ENCODE data around the gene CHRNA7.

- TF ChIP-seq CTCF (IDR thresholded peaks at IDR 0.05) (no peak), POLR2A (IDR thresholded peaks at IDR 0.05) (no peak)
Observed at GRCh38 chr15:32106401-32107381, 76.4 kb downstream of the CHRNA7 start.
